ENCODE results near the gene ATF7. TPM values are rescaled to one million over a fixed set of nuclear protein-coding genes. Genes with fewer than 3 reads are reported as not detected.
"Not testable (repeated sequence)": the region's sequence is repeated elsewhere in the genome, so short reads cannot be mapped to it uniquely, and the experiment has no call there.

ATF7 gene
- total and polyA plus RNA-seq, 2 of the 4 experiments (the other 2 are of a cell fraction) = 7.0 to 16.3 TPM

- in situ Hi-C loops (cut with MboI; ENCODE audit: low sequenced_read_pairs) = no loop called here
- H3K27me3 ChIP-seq (ENCODE audit: control insufficient read depth, insufficient read depth, low read length) = no peaks in the 10 kb centered on the region
- H2AK5ac ChIP-seq (ENCODE audit: low read depth, low read length) = no peak overlapping the region
- peaks cover 3% of the 10 kb centered on the region; the same call in 1 of the 2 replicates for H3K9me1 ChIP-seq (ENCODE audit: insufficient read depth, low read length)
- no peak for DNase-seq
- H3K27ac ChIP-seq (ENCODE audit: insufficient read depth, low read length) = no peak overlapping the region
- no peak overlapping the region for H3K4ac ChIP-seq (ENCODE audit: low read depth, low read length)
- H3K56ac ChIP-seq (ENCODE audit: extremely low read depth, insufficient read depth, low read length) = no peak overlapping the region
- H4K5ac ChIP-seq (ENCODE audit: low read depth, low read length) = no peak overlapping the region
- H3K9me3 ChIP-seq (ENCODE audit: control insufficient read depth, insufficient read depth, low read length) = no peaks in the 10 kb centered on the region
- H3K14ac ChIP-seq (replicated peaks; ENCODE audit: low read depth, low read length) = no peak overlapping the region
- no peak overlapping the region for H3K4me3 ChIP-seq (ENCODE audit: insufficient read depth, low read depth, low read length)
- CTCF ChIA-PET = no interaction called here
- no peak overlapping the region for H2BK15ac ChIP-seq (ENCODE audit: low read depth, low read length)
- intact Hi-C loops (cut with micrococcal nuclease) = no loop called here
- dilution Hi-C loops (cut with HindIII; ENCODE audit: low sequenced_read_pairs, unreplicated experiment) = no loop called here
- peaks cover 4% of the 10 kb centered on the region; the same call in 1 of the 2 replicates for H4K20me1 ChIP-seq (ENCODE audit: insufficient read depth, low read length)
- H3K9ac ChIP-seq (ENCODE audit: low read depth, low read length) = no peak overlapping the region
- ATAC-seq (ENCODE audit: low read depth) = no peak
- WGBS, 2 experiments (ENCODE audit: extremely low coverage in 2 of 2, insufficient read length in 1 of 2) = no CpG with 5 or more reads among the region's 8 CpGs
- POLR2A ChIA-PET (ENCODE audit: unreplicated experiment) = interaction anchor here (0.5 kb wide), 1 partner anchor 8 kb away, joined by 12 read pairs; no protein-coding TSS in a partner anchor
- TF ChIP-seq MAFK (IDR thresholded peaks at IDR 0.05; ENCODE audit: low read depth, low read length) (peak; percentile 19; the same call in 1 of the 2 replicates), RAD21 (IDR thresholded peaks at IDR 0.05; ENCODE audit: low read length) (no peak)
- no peak overlapping the region for H3K4me2 ChIP-seq (ENCODE audit: low read depth, low read length)
- no peak overlapping the region for H4K8ac ChIP-seq (ENCODE audit: low read depth in 2 of 2, low read length in 2 of 2)
- BruUV-seq (replicated peaks) = no TSS peak
- H3K23ac ChIP-seq (ENCODE audit: low read depth, low read length) = no peak overlapping the region
- no peak overlapping the region for H2BK20ac ChIP-seq (ENCODE audit: low read depth, low read length)
- no peak overlapping the region for H4K91ac ChIP-seq (ENCODE audit: insufficient read depth, low read depth, low read length)
- no peaks in the 10 kb centered on the region for H3K4me1 ChIP-seq (ENCODE audit: control insufficient read depth, insufficient read depth, low read length)
- no peak overlapping the region for H2BK120ac ChIP-seq (ENCODE audit: low read depth, low read length)
- H2AFZ ChIP-seq (replicated peaks; ENCODE audit: low read length, poor library complexity) = no peak overlapping the region
- H3K36me3 ChIP-seq (ENCODE audit: control insufficient read depth, insufficient read depth, low read length) = peaks cover 6% of the 10 kb centered on the region
- no peak overlapping the region for H2AK9ac ChIP-seq (replicated peaks; ENCODE audit: low read depth, low read length, poor library complexity)
- peaks cover 15 to 43% of the 10 kb centered on the region in 2 experiments for H3K79me1 ChIP-seq (ENCODE audit: low read depth in 1 of 2, low read length in 2 of 2)
- H3K18ac ChIP-seq (ENCODE audit: low read depth, low read length) = no peak overlapping the region
- no peak overlapping the region for H2BK5ac ChIP-seq (ENCODE audit: low read depth, low read length, poor library complexity, severe bottlenecking)
Observed at GRCh38 chr12:53611304-53611703, 14.9 kb downstream of the ATF7 start.

GRCh38 chr12:53606688-53607087 lies 19.5 kb downstream of the ATF7 start:
- H4K5ac ChIP-seq (ENCODE audit: low read depth, low read length); H3K4me3 ChIP-seq (ENCODE audit: insufficient read depth, low read depth, low read length); H4K20me1 ChIP-seq (ENCODE audit: insufficient read depth, low read length); H3K36me3 ChIP-seq (ENCODE audit: control insufficient read depth, insufficient read depth, low read length); H2BK5ac ChIP-seq (ENCODE audit: low read depth, low read length, poor library complexity, severe bottlenecking); H2AFZ ChIP-seq (replicated peaks; ENCODE audit: low read length, poor library complexity); H4K91ac ChIP-seq (ENCODE audit: insufficient read depth, low read depth, low read length); H3K18ac ChIP-seq (ENCODE audit: low read depth, low read length); H3K14ac ChIP-seq (replicated peaks; ENCODE audit: low read depth, low read length); H3K9me1 ChIP-seq (ENCODE audit: insufficient read depth, low read length); CTCF ChIA-PET; POLR2A ChIA-PET (ENCODE audit: unreplicated experiment); in situ Hi-C loops (cut with MboI; ENCODE audit: low sequenced_read_pairs); H2AK9ac ChIP-seq (replicated peaks; ENCODE audit: low read depth, low read length, poor library complexity); H3K27ac ChIP-seq (ENCODE audit: insufficient read depth, low read length); H3K9me3 ChIP-seq (ENCODE audit: control insufficient read depth, insufficient read depth, low read length); H2BK15ac ChIP-seq (ENCODE audit: low read depth, low read length); dilution Hi-C loops (cut with HindIII; ENCODE audit: low sequenced_read_pairs, unreplicated experiment); H2BK120ac ChIP-seq (ENCODE audit: low read depth, low read length); DNase-seq; H2AK5ac ChIP-seq (ENCODE audit: low read depth, low read length); H3K4me2 ChIP-seq (ENCODE audit: low read depth, low read length); ATAC-seq (ENCODE audit: low read depth); H2BK20ac ChIP-seq (ENCODE audit: low read depth, low read length); H3K4me1 ChIP-seq (ENCODE audit: control insufficient read depth, insufficient read depth, low read length); H4K8ac ChIP-seq (ENCODE audit: low read depth in 2 of 2, low read length in 2 of 2); intact Hi-C loops (cut with micrococcal nuclease); H3K27me3 ChIP-seq (ENCODE audit: control insufficient read depth, insufficient read depth, low read length); BruUV-seq (replicated peaks); H3K56ac ChIP-seq (ENCODE audit: extremely low read depth, insufficient read depth, low read length); H3K9ac ChIP-seq (ENCODE audit: low read depth, low read length); H3K23ac ChIP-seq (ENCODE audit: low read depth, low read length); H3K4ac ChIP-seq (ENCODE audit: low read depth, low read length): not testable (repeated sequence)
- H3K79me1 ChIP-seq (ENCODE audit: low read depth in 1 of 2, low read length in 2 of 2) = peaks cover 11 to 40% of the 10 kb centered on the region in 2 experiments
- no CpG with 5 or more reads among the region's 5 CpGs for WGBS, 2 experiments (ENCODE audit: extremely low coverage in 2 of 2, insufficient read length in 1 of 2)

Data from IMR-90 (cell line).